ENCODE measurements around the gene STK36.

STK36 gene

GRCh38 chr2:218720048-218721041 is 48.5 kb downstream of the STK36 start:
- Mint-ChIP-seq H3K36me3 (ENCODE audit: low read depth) (peaks cover 32% of the 10 kb centered on the region), H3K27ac (no peak overlapping the region), H3K27me3 (no peaks in the 10 kb centered on the region), H3K9me3 (no peaks in the 10 kb centered on the region), H3K4me1 (peaks cover 24% of the 10 kb centered on the region), H3K4me3 (no peak overlapping the region)
- no peak for DNase-seq
- no peak for ATAC-seq

DNA sequence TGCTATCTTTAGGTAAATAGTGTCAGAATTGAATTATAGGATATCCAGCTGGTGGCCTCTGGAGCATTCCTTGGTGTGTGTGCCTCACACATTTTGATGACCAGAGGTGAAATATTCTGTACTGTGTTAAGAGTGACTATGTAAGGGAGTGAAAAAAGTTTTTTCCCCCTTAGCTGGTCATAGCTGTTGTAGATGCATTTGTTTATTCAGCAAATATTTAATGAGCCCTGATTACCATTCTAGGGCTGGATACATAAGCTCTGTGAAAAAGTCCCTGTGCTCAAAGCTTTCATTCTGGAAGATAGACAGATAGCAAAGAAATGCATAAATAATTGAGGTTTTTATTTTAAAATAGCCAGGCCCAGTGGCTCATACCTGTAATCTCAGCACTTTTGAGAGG is 49.6 kb downstream of the STK36 start:
- Mint-ChIP-seq H3K36me3 (ENCODE audit: low read depth) (peaks cover 34% of the 10 kb centered on the region), H3K4me1 (peaks cover 24% of the 10 kb centered on the region), H3K4me3 (no peak overlapping the region), H3K9me3 (peaks cover 7% of the 10 kb centered on the region), H3K27me3 (no peaks in the 10 kb centered on the region), H3K27ac (no peak overlapping the region)
- no peak for DNase-seq
- no peak for ATAC-seq

DNA sequence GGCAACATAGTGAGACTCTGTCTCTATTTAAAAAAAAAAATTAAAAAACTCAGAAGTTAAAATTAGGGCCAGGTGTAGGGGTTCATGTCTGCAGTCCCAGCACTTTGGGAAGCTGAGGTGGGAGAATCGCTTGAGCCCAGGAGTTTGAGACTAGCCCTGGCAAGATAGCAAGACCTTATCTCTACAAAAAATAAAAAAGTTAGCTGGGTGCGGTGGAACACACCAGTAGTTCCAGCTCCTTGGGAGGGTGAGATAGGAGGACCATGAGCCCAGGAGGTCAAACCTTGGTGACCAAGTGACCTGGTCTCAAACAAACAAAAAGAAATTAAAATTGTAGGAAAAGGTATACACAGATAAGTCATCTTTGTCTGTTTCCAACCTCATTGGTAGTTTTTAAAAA is 50.0 kb downstream of the STK36 start:
- peaks cover 21% of the 10 kb centered on the region for H3K4me1 Mint-ChIP-seq
- H3K27me3 Mint-ChIP-seq, result no peaks in the 10 kb centered on the region
- no peak overlapping the region for H3K27ac Mint-ChIP-seq
- H3K9me3 Mint-ChIP-seq, result peaks cover 7% of the 10 kb centered on the region
- H3K36me3 Mint-ChIP-seq (ENCODE audit: low read depth), result peaks cover 35% of the 10 kb centered on the region
- H3K4me3 Mint-ChIP-seq, result no peak overlapping the region
- no peak for DNase-seq
- no peak for ATAC-seq

GRCh38 chr2:218722419-218722818 is 50.5 kb downstream of the STK36 start:
- Mint-ChIP-seq H3K27me3 (no peaks in the 10 kb centered on the region), H3K4me1 (peaks cover 16% of the 10 kb centered on the region)
- no peak for ATAC-seq

GRCh38 chr2:218722876-218723785 is 51.2 kb downstream of the STK36 start:
- no peak for ATAC-seq
- H3K36me3 Mint-ChIP-seq (ENCODE audit: low read depth), result peaks cover 38% of the 10 kb centered on the region

More at GRCh38 chr2:218722419-218722818, 50.5 kb downstream of the STK36 start:
- H3K27ac Mint-ChIP-seq, result no peak overlapping the region
- peaks cover 36% of the 10 kb centered on the region for H3K36me3 Mint-ChIP-seq (ENCODE audit: low read depth)
- H3K4me3 Mint-ChIP-seq, result no peak overlapping the region
- H3K9me3 Mint-ChIP-seq, result peaks cover 11% of the 10 kb centered on the region
- no peak for DNase-seq

DNA sequence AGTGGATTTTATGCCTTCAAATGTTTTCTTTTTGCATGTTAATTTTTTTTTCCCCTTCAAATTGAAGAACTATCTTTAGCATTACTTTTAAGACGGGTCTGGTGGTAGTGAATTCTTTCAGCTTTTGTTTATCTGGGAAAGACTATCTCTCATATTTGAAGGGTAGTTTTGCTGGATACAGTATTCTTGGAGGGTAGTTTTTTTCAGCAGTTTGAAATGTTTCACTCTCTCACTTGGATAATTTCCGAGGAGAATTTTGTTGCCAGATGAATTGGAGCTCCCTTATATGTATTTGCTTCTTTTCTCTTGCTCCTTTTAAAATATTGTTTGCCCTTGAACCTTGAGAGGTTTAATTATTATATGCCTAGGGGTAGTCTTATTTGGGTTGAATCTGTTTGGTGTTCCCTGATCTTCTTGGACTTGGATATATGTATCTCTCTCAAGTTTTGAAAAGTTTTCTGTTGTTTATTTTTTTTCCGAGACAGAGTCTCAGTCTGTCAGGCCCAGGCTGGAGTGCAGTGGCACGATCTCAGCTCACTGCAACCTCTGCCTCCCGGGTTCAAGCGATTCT is 54.2 kb downstream of the STK36 start:
- Mint-ChIP-seq H3K9me3 (peaks cover 15% of the 10 kb centered on the region), H3K27ac (no peak overlapping the region), H3K36me3 (ENCODE audit: low read depth) (peaks cover 40% of the 10 kb centered on the region), H3K27me3 (no peaks in the 10 kb centered on the region), H3K4me3 (no peak overlapping the region), H3K4me1 (peaks cover 15% of the 10 kb centered on the region)
- ATAC-seq (no peak), DNase-seq (no peak)

More at GRCh38 chr2:218722876-218723785, 51.2 kb downstream of the STK36 start:
- DNase-seq, result no peak
- Mint-ChIP-seq H3K9me3 (peaks cover 15% of the 10 kb centered on the region), H3K4me3 (no peak overlapping the region), H3K27me3 (no peaks in the 10 kb centered on the region), H3K4me1 (peaks cover 15% of the 10 kb centered on the region), H3K27ac (no peak overlapping the region)

DNA sequence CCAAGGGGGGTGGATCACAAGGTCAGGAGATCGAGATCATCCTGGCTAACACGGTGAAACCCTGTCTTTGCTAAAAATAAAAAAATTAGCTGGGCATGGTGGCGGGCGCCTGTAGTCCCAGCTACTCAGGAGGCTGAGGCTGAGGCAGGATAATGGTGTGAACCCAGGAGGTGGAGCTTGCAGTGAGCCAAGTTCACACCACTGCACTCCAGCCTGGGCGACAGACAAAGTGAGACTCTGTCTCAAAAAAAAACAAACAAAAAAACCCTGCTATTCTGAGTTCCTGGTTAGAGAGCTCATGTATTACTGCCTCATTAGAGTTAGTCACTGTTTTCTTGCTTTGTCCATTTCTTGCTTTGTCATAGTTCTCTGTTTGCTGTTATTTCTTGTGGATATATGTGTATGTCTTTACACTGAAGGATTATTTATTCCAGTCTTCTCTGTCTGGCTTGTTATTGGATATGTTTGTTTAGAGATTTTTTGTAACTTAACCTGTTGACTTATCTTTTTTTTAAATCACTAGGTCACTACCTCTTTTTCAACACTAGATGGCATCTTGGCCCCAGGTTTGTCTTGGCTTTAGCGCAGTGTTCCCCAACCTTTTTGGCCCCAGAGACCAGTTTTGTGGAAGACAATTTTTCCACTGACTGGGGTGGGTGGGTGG is 55.7 kb downstream of the STK36 start:
- H3K36me3 Mint-ChIP-seq (ENCODE audit: low read depth), result peaks cover 43% of the 10 kb centered on the region
- no peak for DNase-seq
- no peak overlapping the region for H3K27ac Mint-ChIP-seq
- H3K4me3 Mint-ChIP-seq, result no peak overlapping the region
- peaks cover 15% of the 10 kb centered on the region for H3K4me1 Mint-ChIP-seq
- H3K27me3 Mint-ChIP-seq, result no peaks in the 10 kb centered on the region
- ATAC-seq, result no peak
- peaks cover 15% of the 10 kb centered on the region for H3K9me3 Mint-ChIP-seq

DNA sequence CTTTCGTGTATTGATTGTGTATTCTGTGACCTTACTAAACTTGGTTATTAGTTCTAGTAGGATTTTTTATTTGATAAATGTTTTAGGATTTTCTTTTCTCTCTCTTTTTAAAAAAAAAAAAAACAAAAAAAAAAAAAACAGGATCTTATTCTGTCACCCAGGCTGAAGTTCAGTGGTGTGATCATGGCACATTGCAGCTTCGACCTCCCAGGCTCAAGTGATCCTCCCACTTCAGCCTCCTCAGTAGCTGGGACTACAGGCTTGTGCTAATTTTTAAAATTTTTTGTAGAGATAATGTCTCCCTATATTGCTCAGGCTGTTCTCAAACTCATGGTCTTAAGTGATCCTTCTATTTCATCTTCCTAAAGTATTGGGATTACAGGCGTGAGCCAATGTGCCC is 57.8 kb downstream of the STK36 start:
- ATAC-seq, result no peak
- Mint-ChIP-seq H3K9me3 (peaks cover 15% of the 10 kb centered on the region), H3K36me3 (ENCODE audit: low read depth) (peaks cover 42% of the 10 kb centered on the region), H3K4me3 (no peak overlapping the region), H3K27me3 (no peaks in the 10 kb centered on the region), H3K27ac (no peak overlapping the region), H3K4me1 (peaks cover 19% of the 10 kb centered on the region)
- DNase-seq, result no peak

GRCh38 chr2:218732052-218732760 is 60.3 kb downstream of the STK36 start:
- peaks cover 19% of the 10 kb centered on the region for H3K4me1 Mint-ChIP-seq
- H3K27me3 Mint-ChIP-seq, result no peaks in the 10 kb centered on the region
- no peak overlapping the region for H3K27ac Mint-ChIP-seq
- peaks cover 31% of the 10 kb centered on the region for H3K36me3 Mint-ChIP-seq (ENCODE audit: low read depth)
- no peak overlapping the region for H3K4me3 Mint-ChIP-seq
- DNase-seq (no peak), ATAC-seq (no peak)
- peaks cover 5% of the 10 kb centered on the region for H3K9me3 Mint-ChIP-seq

GRCh38 chr2:218732761-218733158 is 60.9 kb downstream of the STK36 start:
- no peak for ATAC-seq
- H3K9me3 Mint-ChIP-seq, result peaks cover 2% of the 10 kb centered on the region
- DNase-seq, result no peak
- no peak overlapping the region for H3K4me3 Mint-ChIP-seq
- H3K27ac Mint-ChIP-seq, result no peak overlapping the region
- peaks cover 18% of the 10 kb centered on the region for H3K4me1 Mint-ChIP-seq
- peaks cover 30% of the 10 kb centered on the region for H3K36me3 Mint-ChIP-seq (ENCODE audit: low read depth)
- H3K27me3 Mint-ChIP-seq, result no peaks in the 10 kb centered on the region

DNA sequence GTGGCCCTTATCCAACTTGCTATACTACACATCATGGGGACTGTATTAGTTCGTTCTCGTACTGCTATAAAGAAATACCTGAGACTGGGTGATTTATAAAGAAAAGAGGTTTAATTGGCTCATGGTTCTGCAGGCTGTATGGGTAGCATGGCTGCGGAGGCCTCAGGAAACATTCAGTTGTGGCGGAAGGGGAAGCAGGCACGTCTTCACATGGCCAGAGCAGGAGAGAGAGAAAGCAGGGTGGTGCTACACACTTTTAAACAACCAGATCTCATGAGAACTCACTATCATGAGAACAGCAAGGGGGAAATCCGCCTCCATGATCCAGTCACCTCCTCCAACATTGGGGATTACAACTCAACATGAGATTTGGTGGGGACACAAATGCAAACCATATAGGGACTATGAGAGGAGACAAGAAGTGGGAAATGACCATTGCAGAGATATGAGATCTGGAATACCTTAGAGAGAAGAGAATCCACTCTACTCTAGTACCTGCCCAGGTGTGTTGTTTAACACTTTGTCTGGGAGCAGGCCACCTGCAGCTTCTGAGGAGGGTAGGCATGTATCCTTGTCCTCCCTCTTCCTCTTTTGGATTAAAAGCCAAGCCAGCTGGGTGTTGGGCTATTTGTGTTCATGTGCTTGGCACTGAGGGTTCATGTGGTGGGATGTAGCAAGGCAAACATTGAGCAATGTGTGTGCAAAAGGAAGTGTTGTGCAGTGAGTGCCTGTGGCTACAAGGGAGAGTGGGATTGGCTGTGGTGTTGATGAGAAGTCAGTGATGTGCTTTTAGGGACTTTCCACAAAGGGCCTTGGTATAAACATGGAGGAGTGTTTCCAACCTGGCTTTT is 61.5 kb downstream of the STK36 start:
- no peak overlapping the region for H3K4me3 Mint-ChIP-seq
- H3K4me1 Mint-ChIP-seq, result peaks cover 17% of the 10 kb centered on the region
- H3K9me3 Mint-ChIP-seq, result no peaks in the 10 kb centered on the region
- ATAC-seq, result peak; percentile 94
- peaks cover 33% of the 10 kb centered on the region for H3K36me3 Mint-ChIP-seq (ENCODE audit: low read depth)
- no peaks in the 10 kb centered on the region for H3K27me3 Mint-ChIP-seq
- peak; percentile 14 for DNase-seq
- H3K27ac Mint-ChIP-seq, result no peak overlapping the region

GRCh38 chr2:218734190-218734975 is 62.5 kb downstream of the STK36 start:
- no peaks in the 10 kb centered on the region for H3K27me3 Mint-ChIP-seq
- H3K9me3 Mint-ChIP-seq, result no peaks in the 10 kb centered on the region
- no peak for ATAC-seq
- no peak overlapping the region for H3K27ac Mint-ChIP-seq
- H3K4me3 Mint-ChIP-seq, result no peak overlapping the region
- DNase-seq, result no peak
- H3K4me1 Mint-ChIP-seq, result peaks cover 17% of the 10 kb centered on the region
- H3K36me3 Mint-ChIP-seq (ENCODE audit: low read depth), result peaks cover 30% of the 10 kb centered on the region
